ENCODE results near the gene ZNF398.
A peak's percentile ranks its signal among the peaks of the same experiment; 100 is the strongest.

ZNF398 gene

GRCh38 chr7:149196151-149196704 is 49.0 kb downstream of the ZNF398 start:
- DNase-seq (ENCODE audit: low read depth, low spot score): peak; percentile 41

DNA sequence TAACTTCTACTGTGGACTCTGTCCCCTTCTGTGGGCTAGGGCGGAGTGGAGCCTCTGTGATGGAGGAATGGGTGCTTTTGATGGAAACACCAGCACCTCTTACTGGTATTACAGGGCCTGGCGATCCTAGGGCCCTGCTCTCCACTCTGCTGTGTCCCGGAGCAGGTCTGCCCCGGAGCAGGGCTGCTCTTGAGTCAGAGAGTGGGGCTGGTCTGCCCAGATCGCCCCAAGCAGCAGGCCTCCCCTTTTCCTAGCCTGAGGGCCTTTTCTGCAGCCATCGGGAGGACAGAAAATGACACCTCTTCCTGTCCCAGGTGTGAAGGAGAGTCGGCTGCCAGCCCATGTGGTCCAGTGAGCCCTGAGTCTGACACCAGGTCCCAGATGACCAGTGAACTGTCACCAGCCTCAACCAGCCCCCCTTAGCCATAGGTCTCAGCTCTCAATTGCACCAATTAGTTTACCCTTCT is 49.5 kb downstream of the ZNF398 start:
- peak; percentile 47 for DNase-seq (ENCODE audit: low read depth, low spot score)

GRCh38 chr7:149197675-149198074 is 50.4 kb downstream of the ZNF398 start:
- no peak for DNase-seq (ENCODE audit: low read depth, low spot score)

- no peak for DNase-seq (ENCODE audit: low read depth, low spot score)
These were observed 51.0 kb downstream of the ZNF398 start for GRCh38 chr7:149198161-149198816.

- peak; percentile 51 for DNase-seq (ENCODE audit: low read depth, low spot score)
These were observed 52.2 kb downstream of the ZNF398 start for GRCh38 chr7:149199234-149199995.

DNA sequence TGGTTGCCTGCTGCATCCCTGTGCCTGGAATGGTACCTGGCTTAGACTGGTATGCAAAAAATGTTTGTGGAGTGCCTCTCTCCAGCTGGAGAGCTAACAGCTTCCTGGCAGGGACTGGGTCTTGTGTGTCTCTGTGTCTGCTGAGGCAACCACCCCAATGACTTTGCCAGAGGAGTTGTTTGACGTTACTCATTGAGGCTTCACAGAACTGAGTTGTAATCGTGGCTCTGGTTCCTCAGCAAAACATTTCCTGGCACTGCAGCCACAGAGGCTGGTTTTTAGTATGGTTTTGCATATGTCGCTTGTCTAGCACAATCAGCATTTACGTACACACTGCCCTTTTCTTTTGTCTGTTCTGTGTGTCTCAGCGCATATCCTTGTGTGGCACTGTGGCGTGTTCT is 55.6 kb downstream of the ZNF398 start:
- DNase-seq (ENCODE audit: low read depth, low spot score): peak; percentile 83

DNA sequence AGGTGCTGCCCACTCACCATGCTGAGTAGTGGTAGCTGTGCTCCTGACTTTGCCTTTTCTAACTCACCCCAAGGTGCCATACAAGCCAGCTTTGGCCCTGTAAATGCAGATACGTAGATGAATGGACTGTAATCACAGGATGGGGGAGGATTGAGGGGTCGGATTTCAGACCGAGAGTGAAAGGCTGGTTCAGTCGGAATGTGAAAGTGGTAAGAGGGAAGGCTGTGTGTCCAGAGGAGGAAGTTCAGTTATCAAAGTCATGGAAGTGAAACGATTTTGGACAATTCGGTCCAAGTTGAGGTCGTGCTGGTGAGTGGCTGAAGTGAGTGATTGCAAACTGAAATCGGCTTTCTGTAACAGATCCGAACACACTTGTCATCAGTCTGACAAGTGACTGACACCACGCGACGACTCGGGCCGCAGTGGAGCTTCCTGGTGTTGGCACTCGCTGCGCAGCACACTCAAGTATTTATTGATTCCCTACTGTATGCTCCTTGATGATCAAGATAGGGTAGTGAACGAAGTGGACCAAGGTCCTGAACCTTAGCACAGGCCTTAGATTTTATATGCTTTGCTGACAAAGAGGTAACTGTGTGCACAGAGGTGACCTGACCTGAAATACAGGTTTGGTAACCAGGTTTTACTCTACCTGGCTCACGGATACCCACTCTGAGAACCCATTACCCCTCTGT is 58.6 kb downstream of the ZNF398 start:
- DNase-seq (ENCODE audit: low read depth, low spot score): no peak

- DNase-seq (ENCODE audit: low read depth, low spot score): no peak
These were observed 60.2 kb downstream of the ZNF398 start for GRCh38 chr7:149207324-149208035.

GRCh38 chr7:149209518-149210269 is 62.4 kb downstream of the ZNF398 start:
- DNase-seq (ENCODE audit: low read depth, low spot score): peak; percentile 65

- DNase-seq (ENCODE audit: low read depth, low spot score): no peak
These were observed 63.3 kb downstream of the ZNF398 start for GRCh38 chr7:149210551-149210950.

DNA sequence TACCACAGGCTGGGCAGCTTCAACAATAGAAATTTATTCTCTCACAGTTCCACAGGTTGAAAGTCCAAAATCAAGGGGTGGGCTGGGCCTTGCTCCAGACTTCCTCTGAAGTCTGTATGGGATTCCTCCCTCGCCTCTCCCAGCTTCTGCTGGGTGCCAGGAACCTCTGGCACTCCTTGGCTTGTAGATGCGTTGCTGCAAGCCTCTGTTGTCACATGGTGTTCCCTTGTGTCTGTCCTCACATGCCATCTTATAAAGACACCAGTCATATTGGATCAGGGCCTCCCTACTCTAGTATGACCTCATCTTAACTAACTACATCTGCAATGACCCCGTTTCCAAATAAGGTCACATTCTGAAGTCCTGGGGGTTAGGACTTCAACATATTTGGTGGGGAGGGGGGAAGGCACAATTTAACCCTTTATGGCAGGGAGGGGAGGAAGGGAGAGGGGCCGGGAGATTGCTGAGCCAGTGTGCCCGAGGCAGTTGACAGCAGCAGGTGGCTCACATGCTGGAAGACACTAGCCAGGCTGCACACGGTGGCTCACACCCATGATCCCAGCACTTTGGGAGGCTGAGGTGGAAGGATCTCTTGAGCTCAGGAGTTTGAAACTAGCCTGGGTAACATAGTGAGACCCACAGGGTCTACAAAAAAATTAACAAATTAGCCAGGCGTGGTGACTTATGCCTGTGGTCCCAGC is 66.9 kb downstream of the ZNF398 start:
- no peak for DNase-seq (ENCODE audit: low read depth, low spot score)

DNA sequence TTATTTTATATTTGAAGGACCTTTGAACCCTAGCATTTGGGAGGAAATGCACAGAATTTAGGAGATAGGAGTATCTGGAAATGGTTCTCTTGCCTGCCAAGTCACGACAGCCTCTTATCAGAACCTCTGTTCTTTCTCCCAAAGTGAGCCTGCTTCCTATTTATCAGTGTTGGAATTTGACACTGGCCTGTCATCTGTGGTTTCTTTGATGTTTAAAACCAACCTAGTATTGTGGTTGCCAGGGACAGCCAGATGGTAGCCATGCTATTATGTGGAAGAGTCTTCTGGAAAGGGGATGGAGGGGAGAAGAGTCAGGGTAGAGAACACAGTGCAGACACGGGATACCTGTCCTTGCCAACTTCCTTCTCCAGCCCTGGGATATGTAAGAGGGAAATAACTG is 69.1 kb downstream of the ZNF398 start:
- DNase-seq (ENCODE audit: low read depth, low spot score): no peak

- no peak for DNase-seq (ENCODE audit: low read depth, low spot score)
These were observed 70.3 kb downstream of the ZNF398 start for GRCh38 chr7:149217570-149217969.

- DNase-seq (ENCODE audit: low read depth, low spot score): peak; percentile 41
These were observed 71.5 kb downstream of the ZNF398 start for GRCh38 chr7:149218469-149219420.

DNA sequence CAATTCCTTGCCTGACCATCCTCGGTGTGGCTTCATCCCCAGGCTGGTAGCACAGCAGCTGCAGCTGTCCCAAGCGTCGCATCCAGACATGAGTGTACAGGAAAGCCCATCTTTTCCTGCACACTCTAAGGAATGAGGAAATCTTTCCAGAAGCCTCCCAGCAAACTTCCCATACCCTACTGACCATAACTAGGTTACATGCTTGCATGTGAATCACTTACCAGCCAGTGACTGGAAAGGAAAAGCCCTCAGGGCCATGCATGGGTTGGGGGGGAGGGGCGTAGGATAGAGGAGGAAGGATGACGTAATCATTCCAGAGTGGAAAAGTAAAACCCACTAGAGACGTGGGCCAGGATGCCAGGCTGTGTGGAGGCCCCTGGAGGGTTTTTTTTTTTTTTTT is 73.3 kb downstream of the ZNF398 start:
- DNase-seq (ENCODE audit: low read depth, low spot score): peak; percentile 39

- no peak for DNase-seq (ENCODE audit: low read depth, low spot score)
These were observed 75.9 kb downstream of the ZNF398 start for GRCh38 chr7:149223176-149223575.

DNA sequence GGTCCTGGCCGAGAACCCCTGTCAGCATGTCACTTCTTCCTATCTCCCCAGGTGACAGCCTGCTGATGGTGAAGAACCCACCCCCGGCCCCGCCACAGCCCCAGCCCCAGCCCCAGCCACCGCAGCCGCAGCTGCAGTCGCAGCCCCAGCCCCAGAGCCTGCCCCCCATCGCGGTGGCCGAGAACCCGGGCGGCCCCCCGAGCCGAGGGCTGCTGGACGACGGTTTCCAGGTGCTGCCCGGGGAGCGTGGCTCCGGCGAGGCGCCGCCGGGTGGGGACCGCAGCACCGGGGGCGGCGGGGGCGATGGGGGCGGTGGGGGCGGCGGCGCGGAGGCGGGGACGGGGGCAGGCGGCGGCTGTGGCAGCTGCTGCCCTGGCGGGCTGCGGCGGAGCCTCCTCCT is 76.5 kb downstream of the ZNF398 start:
- no peak for DNase-seq (ENCODE audit: low read depth, low spot score)

GRCh38 chr7:149224352-149224751 is 77.1 kb downstream of the ZNF398 start:
- DNase-seq (ENCODE audit: low read depth, low spot score): no peak

DNA sequence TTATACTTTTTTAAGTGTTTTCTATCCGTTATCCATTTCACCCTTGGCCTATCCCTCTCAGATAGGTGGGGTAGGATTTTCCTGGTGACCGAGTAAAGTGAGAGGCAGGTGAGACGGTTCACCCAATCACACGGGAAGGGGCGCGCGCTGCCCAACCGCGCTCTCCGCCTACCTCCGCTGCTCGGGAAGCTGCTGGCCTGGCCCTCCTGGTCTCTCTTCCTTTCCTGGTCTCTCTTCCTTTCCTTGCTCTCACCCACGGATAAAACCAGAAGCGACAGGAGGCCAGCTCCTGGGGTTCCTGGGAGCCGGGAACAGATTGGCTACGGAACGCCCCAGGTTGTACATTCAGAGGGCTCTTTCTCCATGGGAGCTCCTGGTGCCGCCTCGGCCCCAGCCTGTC is 77.9 kb downstream of the ZNF398 start:
- DNase-seq (ENCODE audit: low read depth, low spot score): no peak

Data from astrocyte of the hippocampus (primary cell).